Right lobe of liver (tissue), 6 donors: Measurements from ENCODE around the gene SIX2. TPM values are rescaled to one million over a fixed set of nuclear protein-coding genes. Genes with fewer than 3 reads are reported as not detected.

Source experiments
- ATAC-seq, 4 donors: fragments of 200-7000 bp; cut with Tn5 transposase; one replicate each; pipeline ENCODE4 v1.9.1; 2020; ENCODE audit warnings: mild to moderate bottlenecking in 4 of 4, moderate library complexity in 4 of 4
- DNase-seq, 3 donors: peaks; one replicate each; pipeline ENCODE4 v3.0.0-alpha.2; 2020
- H3K27ac ChIP-seq, 3 donors: fragments of 200-600 bp; one replicate each; pipeline ENCODE4 v1.8.0; 2022
- H3K27me3 ChIP-seq, 2 donors: fragments of 200-600 bp; one replicate each; pipeline ENCODE4 v1.8.0; 2022
- H3K36me3 ChIP-seq, 4 donors: fragments of 200-600 bp; sonication (generic) in 1 of 4; one replicate each; pipeline versions ENCODE4 v1.5.1 to v1.8.0; 2017 to 2022; ENCODE audit warnings: control low read depth in 1 of 4
- H3K4me1 ChIP-seq, 4 donors: fragments of 200-600 bp; sonication (generic) in 1 of 4; one replicate each; pipeline versions ENCODE4 v1.5.1 to v1.8.0; 2017 to 2022; ENCODE audit warnings: control low read depth in 1 of 4
- H3K4me3 ChIP-seq, 3 donors: fragments of 200-600 bp; one replicate each; pipeline ENCODE4 v1.8.0; 2022
- H3K9me3 ChIP-seq, 4 donors: fragments of 200-600 bp; sonication (generic) in 1 of 4; one replicate each; pipeline versions ENCODE4 v1.5.1 to v1.8.0; 2017 to 2022; ENCODE audit warnings: control low read depth in 1 of 4
- CTCF ChIP-seq, 4 donors: fragments of 200-600 bp in 3 of 4; fragments of 450-650 bp in 1 of 4; IDR thresholded peaks; one replicate each; pipeline versions ENCODE4 v1.5.1 to v1.8.0; 2016 to 2022; ENCODE audit warnings: antibody characterized with exemption in 4 of 4, mild to moderate bottlenecking in 2 of 4
- POLR2A ChIP-seq: fragments of 450-650 bp; IDR thresholded peaks from one replicate; pipeline ENCODE4 v1.6.1; 2017; ENCODE audit warnings: antibody characterized with exemption, mild to moderate bottlenecking
- WGBS: methylation state at CpG from one replicate; pipeline ENCODE4 v1.1.6; 2018; ENCODE audit warnings: low coverage, low lambda C conversion rate; ENCODE audit not compliant: insufficient coverage; ENCODE audit errors: missing lambda C conversion rate; 5-methylcytosine and 5-hydroxymethylcytosine counted together
- intact Hi-C, 2 donors: fragments of 100-400 bp; cut with DNase I; formaldehyde crosslinking; loops; one replicate each; pipeline versions ENCODE4 v1.11.2 to v1.14.1; 2022
- total RNA-seq, 6 experiments: library from RNA; depleted of rRNA in 2 of 6; stranded (reverse); fragments of >200 nt in 2 of 6; fragmentation: NEBNext Ultra II Directional in 3 of 6; extraction: Animal tissue kit (Norgen Biotek cat#: 25700) in 3 of 6; gene quantifications; one replicate each; pipeline versions ENCODE4 v1.1.0 to v1.2.4, GENCODE V29; 2016 to 2023
- donor health status: DM: no; HTN: yes; CAD: no.
- donor health status: DM: no; HTN: no; CAD: no.
- donor health status: DM: no; HTN: no; CAD: no.
- donor health status: DM: no; HTN: yes; CAD: no.
- donor health status: DM: no; HTN: yes; CAD: no.

The SIX2 gene
- total RNA-seq, 6 experiments from 2014 or later = not detected

GRCh38 chr2:44999540-44999939, 9.7 kb downstream of the SIX2 start:
- no peak for ATAC-seq
- H3K9me3 ChIP-seq = no peaks in the 10 kb centered on the region
- intact Hi-C loops = loop anchor here in 1 of 2 donors (10.0 kb wide), 1 partner anchor 495 kb away; no protein-coding TSS in a partner anchor
- H3K4me3 ChIP-seq = no peak overlapping the region
- no peaks in the 10 kb centered on the region for H3K36me3 ChIP-seq
- TF ChIP-seq CTCF (IDR thresholded peaks at IDR 0.05) (no peak), POLR2A (no peak)
- WGBS = 60% methylated on average over 3 of the region's 10 CpGs
- peaks cover 0 to 13% (median 4%) of the 10 kb centered on the region in 4 donors for H3K4me1 ChIP-seq
- H3K27me3 ChIP-seq = peaks cover 10 to 21% of the 10 kb centered on the region in 2 donors
- H3K27ac ChIP-seq = no peak overlapping the region
- no peak for DNase-seq

GRCh38 chr2:44997963-44998362, 11.3 kb downstream of the SIX2 start:
- Histone ChIP-seq H3K9me3 (no peaks in the 10 kb centered on the region), H3K4me3 (no peak overlapping the region), H3K27ac (no peak overlapping the region), H3K27me3 (peaks cover 4 to 21% of the 10 kb centered on the region in 2 donors), H3K4me1 (peaks cover 0 to 11% (median 0%) of the 10 kb centered on the region in 4 donors), H3K36me3 (no peaks in the 10 kb centered on the region)
- intact Hi-C loops = loop anchor here in 1 of 2 donors (10.0 kb wide), 1 partner anchor 497 kb away; no protein-coding TSS in a partner anchor
- WGBS = no CpG with 5 or more reads among the region's 1 CpG
- DNase-seq (no peak), ATAC-seq (no peak)
- TF ChIP-seq CTCF (IDR thresholded peaks at IDR 0.05) (no peak), POLR2A (no peak)

GRCh38 chr2:44996356-44996755, 12.9 kb downstream of the SIX2 start:
- no peak for DNase-seq
- intact Hi-C loops = loop anchor here in 1 of 2 donors (10.0 kb wide), 1 partner anchor 498 kb away; no protein-coding TSS in a partner anchor
- Histone ChIP-seq H3K27me3 (peaks cover 0 to 13% of the 10 kb centered on the region in 2 donors), H3K27ac (no peak overlapping the region), H3K36me3 (no peaks in the 10 kb centered on the region), H3K4me3 (no peak overlapping the region), H3K4me1 (peaks cover 0 to 11% (median 0%) of the 10 kb centered on the region in 4 donors), H3K9me3 (no peaks in the 10 kb centered on the region)
- 81% methylated on average over 6 of the region's 6 CpGs for WGBS
- ATAC-seq = no peak
- TF ChIP-seq POLR2A (no peak), CTCF (IDR thresholded peaks at IDR 0.05) (no peak)

GRCh38 chr2:44994377-44994776, 14.9 kb downstream of the SIX2 start:
- Histone ChIP-seq H3K4me1 (no peaks in the 10 kb centered on the region), H3K27me3 (no peaks in the 10 kb centered on the region), H3K4me3 (no peak overlapping the region), H3K27ac (no peak overlapping the region), H3K36me3 (no peaks in the 10 kb centered on the region), H3K9me3 (no peaks in the 10 kb centered on the region)
- intact Hi-C loops = loop anchor here in 1 of 2 donors (10.0 kb wide), 1 partner anchor 500 kb away; no protein-coding TSS in a partner anchor
- ATAC-seq = no peak
- DNase-seq = no peak
- no peak for TF ChIP-seq POLR2A
- TF ChIP-seq CTCF (IDR thresholded peaks at IDR 0.05) = no peak
- WGBS = 75% methylated on average over 1 of the region's 1 CpG
